ENCODE data around the gene PHLDB2. TPM values are rescaled to one million over a fixed set of nuclear protein-coding genes. Genes with fewer than 3 reads are reported as not detected.

Gene PHLDB2
- total RNA-seq, 4 donors from 2014 or later: 23.5 to 81.5 (median 26.2) TPM

DNA sequence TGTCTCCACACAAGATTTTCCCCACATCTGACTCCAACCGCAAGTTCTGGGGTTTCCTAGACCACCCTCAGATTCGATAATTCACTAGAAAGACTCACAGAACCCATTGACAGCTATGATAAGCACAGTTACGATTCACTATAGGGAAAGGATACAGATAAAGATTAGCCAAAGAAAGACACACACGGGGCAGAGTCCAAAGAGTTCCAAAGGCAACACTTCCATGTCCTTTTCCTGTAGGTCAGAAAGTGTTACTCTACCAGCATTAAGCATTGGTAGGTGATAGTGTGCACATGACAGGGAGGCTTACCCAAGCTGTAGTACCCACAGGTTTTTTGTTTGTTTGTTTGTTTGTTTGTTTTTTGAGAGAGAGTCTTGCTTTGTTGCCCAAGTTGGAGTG lies 48.1 kb downstream of the PHLDB2 start:
- no peak overlapping the region for H3K4me3 ChIP-seq (ENCODE audit: low read depth, poor library complexity, severe bottlenecking)
- DNase-seq (ENCODE audit: low spot score in 2 of 2): no peak
- TF ChIP-seq, protein P1, sequence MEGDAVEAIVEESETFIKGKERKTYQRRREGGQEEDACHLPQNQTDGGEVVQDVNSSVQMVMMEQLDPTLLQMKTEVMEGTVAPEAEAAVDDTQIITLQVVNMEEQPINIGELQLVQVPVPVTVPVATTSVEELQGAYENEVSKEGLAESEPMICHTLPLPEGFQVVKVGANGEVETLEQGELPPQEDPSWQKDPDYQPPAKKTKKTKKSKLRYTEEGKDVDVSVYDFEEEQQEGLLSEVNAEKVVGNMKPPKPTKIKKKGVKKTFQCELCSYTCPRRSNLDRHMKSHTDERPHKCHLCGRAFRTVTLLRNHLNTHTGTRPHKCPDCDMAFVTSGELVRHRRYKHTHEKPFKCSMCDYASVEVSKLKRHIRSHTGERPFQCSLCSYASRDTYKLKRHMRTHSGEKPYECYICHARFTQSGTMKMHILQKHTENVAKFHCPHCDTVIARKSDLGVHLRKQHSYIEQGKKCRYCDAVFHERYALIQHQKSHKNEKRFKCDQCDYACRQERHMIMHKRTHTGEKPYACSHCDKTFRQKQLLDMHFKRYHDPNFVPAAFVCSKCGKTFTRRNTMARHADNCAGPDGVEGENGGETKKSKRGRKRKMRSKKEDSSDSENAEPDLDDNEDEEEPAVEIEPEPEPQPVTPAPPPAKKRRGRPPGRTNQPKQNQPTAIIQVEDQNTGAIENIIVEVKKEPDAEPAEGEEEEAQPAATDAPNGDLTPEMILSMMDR (IDR thresholded peaks at IDR 0.05): no peak
- no peak for TF ChIP-seq POLR2A (IDR thresholded peaks at IDR 0.05)
- intact Hi-C loops (cut with DNase I; ENCODE audit: low total_unique reads): no loop called here
- 93 to 96% methylated on average over 4 of the region's 4 CpGs for WGBS, 2 donors

DNA sequence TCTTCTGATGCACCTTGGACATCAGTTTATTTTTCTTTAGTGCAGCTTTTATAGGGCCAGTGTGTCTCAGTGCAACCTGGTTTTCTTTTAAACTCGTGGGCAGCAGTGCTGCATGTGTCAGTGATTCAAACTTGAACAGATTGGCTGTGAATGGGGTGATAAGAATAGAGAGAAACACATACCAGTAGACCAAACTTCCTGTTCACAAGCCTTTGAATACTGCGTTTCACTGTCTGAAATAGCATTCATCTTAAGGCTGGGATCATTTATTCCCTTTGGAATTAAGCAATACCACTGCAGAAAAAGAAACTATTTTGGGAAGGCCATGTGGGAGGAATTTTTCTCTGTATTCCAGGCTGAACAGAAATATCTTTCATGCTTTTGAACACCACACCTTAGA lies 51.7 kb downstream of the PHLDB2 start:
- TF ChIP-seq, protein P1 (IDR thresholded peaks at IDR 0.05): no peak
- TF ChIP-seq POLR2A (IDR thresholded peaks at IDR 0.05): no peak
- WGBS, 2 donors: 8 to 25% methylated on average over 2 of the region's 2 CpGs
- intact Hi-C loops (cut with DNase I; ENCODE audit: low total_unique reads): no loop called here
- no peak overlapping the region for H3K4me3 ChIP-seq (ENCODE audit: low read depth, poor library complexity, severe bottlenecking)
- DNase-seq (ENCODE audit: low spot score in 2 of 2): no peak

DNA sequence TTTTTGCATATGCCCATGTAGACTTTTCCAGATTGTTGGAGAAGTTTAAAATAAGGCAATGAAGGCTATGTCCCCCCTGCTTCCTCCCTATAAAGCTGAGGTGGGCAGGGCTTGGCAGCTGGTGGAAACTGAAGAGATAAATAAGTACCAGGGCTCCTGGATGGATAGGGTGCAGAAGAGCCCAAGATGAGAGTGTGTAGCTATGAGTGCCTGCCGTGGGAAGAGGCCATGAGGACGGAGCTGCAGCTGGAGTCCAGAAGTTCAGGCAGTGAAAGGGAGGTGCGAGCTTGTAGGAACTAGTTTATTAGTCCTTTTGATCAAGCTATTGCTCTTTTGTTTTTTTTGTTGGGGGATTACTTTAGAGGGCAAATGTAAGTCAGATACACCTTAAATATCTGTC lies 52.4 kb downstream of the PHLDB2 start:
- no peak for DNase-seq (ENCODE audit: low spot score in 2 of 2)
- 65 to 72% methylated on average over 3 of the region's 3 CpGs for WGBS, 2 donors
- intact Hi-C loops (cut with DNase I; ENCODE audit: low total_unique reads): no loop called here
- no peak overlapping the region for H3K4me3 ChIP-seq (ENCODE audit: low read depth, poor library complexity, severe bottlenecking)
- TF ChIP-seq, protein P1 (IDR thresholded peaks at IDR 0.05): no peak
- no peak for TF ChIP-seq POLR2A (IDR thresholded peaks at IDR 0.05)

DNA sequence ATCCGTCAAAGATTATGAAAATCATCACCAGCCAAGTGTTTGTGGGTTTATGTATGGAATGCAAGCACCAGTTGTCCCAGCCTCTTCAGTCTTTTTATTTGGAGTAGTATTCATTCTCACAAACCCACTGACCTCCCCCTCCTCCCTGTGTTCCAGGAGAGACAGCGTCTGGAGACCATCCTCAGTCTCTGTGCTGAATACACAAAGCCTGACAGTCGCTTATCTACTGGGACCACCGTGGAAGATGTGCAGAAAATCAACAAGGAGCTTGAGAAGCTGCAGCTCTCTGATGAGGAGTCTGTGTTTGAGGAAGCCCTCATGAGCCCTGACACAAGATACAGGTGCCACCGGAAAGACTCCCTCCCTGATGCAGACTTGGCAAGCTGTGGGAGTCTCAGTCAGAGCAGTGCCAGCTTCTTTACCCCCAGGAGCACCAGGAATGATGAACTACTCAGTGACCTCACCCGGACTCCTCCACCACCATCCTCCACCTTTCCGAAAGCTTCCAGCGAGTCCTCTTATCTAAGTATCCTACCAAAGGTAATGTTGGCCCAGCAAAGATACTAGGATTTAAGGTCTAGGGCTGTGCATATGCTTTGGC lies 54.2 kb downstream of the PHLDB2 start:
- intact Hi-C loops (cut with DNase I; ENCODE audit: low total_unique reads): no loop called here
- DNase-seq (ENCODE audit: low spot score in 2 of 2): no peak
- no peak overlapping the region for H3K4me3 ChIP-seq (ENCODE audit: low read depth, poor library complexity, severe bottlenecking)
- WGBS, 2 donors: 67 to 85% methylated on average over 8 of the region's 8 CpGs
- TF ChIP-seq, protein P1 (IDR thresholded peaks at IDR 0.05): no peak
- TF ChIP-seq POLR2A (IDR thresholded peaks at IDR 0.05): no peak

DNA sequence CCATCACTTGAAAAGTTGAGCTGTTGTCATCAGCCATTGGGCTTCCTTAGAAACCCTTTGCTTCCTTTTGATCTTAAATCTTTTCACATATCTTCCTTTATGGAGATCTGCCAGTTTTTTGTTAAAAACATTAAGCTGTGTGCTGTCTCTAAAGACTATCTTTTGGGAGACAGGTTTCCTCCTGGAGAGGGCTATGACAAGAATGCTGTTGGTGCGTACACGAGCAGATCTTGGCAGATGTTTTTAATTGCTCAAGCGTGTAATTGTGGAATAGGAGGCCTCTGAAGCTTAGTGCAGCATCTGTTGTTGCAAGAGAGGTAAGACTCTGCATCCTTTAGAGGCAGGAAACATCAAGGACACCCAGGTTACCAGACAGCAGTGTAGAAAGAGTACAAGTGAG lies 56.8 kb downstream of the PHLDB2 start:
- no peak overlapping the region for H3K4me3 ChIP-seq (ENCODE audit: low read depth, poor library complexity, severe bottlenecking)
- intact Hi-C loops (cut with DNase I; ENCODE audit: low total_unique reads): no loop called here
- TF ChIP-seq, protein P1 (IDR thresholded peaks at IDR 0.05): no peak
- TF ChIP-seq POLR2A (IDR thresholded peaks at IDR 0.05): no peak
- no peak for DNase-seq (ENCODE audit: low spot score in 2 of 2)
- 44 to 57% methylated on average over 3 of the region's 3 CpGs for WGBS, 2 donors

DNA sequence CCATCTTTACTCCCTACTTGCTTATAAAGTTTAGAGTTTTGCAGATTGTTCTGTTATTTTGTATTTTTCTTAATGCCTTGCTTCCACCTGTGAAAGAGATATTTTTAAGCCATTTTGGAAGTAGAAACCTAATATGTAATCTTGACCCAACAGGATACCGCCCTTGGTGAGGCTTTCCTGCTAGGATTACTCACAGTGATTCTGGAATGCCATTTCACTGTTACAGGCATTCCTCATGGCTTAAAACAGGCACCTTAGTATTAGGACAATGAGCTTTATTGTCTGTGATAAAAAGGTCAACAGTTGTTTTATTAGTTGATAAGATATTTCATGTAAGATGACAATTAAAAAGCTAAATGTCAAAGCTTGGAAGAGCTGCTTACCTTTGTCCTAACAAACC lies 58.2 kb downstream of the PHLDB2 start:
- no peak overlapping the region for H3K4me3 ChIP-seq (ENCODE audit: low read depth, poor library complexity, severe bottlenecking)
- 87 to 88% methylated on average over 1 of the region's 1 CpG for WGBS, 2 donors
- TF ChIP-seq, protein P1 (IDR thresholded peaks at IDR 0.05): no peak
- no peak for TF ChIP-seq POLR2A (IDR thresholded peaks at IDR 0.05)
- intact Hi-C loops (cut with DNase I; ENCODE audit: low total_unique reads): no loop called here
- DNase-seq (ENCODE audit: low spot score in 2 of 2): no peak

Data from lower leg skin (tissue), 4 donors.